WTC11 (cell line): ENCODE results near the gene PGM2L1. TPM values are rescaled to one million over a fixed set of nuclear protein-coding genes. Genes with fewer than 3 reads are reported as not detected.
A peak's percentile ranks its signal among the peaks of the same experiment; 100 is the strongest.

Source experiments
- ATAC-seq: fragments of 200-7000 bp; cut with Tn5 transposase; 2 replicates; pipeline ENCODE4 v1.10.0; 2021; ENCODE audit warnings: mild to moderate bottlenecking, moderate library complexity
- CTCF ChIA-PET: fragments of 300-600 bp; sonication (Branson Sonifier 250); formaldehyde crosslinking; loops from one replicate; lab custom pipeline; 2021; ENCODE audit warnings: antibody characterized with exemption; lab: Charles Lee
- POLR2A ChIA-PET: fragments of 350-600 bp; sonication (Branson Sonifier 250); formaldehyde crosslinking; loops from one replicate; lab custom pipeline; 2021; ENCODE audit warnings: antibody characterized with exemption; lab: Charles Lee
- DNase-seq: peaks from one replicate; pipeline ENCODE4 v3.0.0; 2021; ENCODE audit warnings: low spot score
- H3K27ac Mint-ChIP-seq: 2 replicates; pipeline ENCODE4 v1.8.0; 2021; ENCODE audit warnings: mixed read lengths
- H3K27me3 Mint-ChIP-seq: 2 replicates; pipeline ENCODE4 v1.8.0; 2021; ENCODE audit warnings: low read depth, mild to moderate bottlenecking, moderate library complexity, mixed read lengths
- H3K36me3 Mint-ChIP-seq: 2 replicates; pipeline ENCODE4 v1.8.0; 2021; ENCODE audit warnings: mixed read lengths
- H3K4me1 Mint-ChIP-seq: 2 replicates; pipeline ENCODE4 v1.8.0; 2022; ENCODE audit warnings: mixed read lengths
- H3K4me3 Mint-ChIP-seq: 2 replicates; pipeline ENCODE4 v1.8.0; 2021; ENCODE audit warnings: mild to moderate bottlenecking, moderate library complexity, mixed read lengths
- H3K9me3 Mint-ChIP-seq: 2 replicates; pipeline ENCODE4 v1.8.0; 2021; ENCODE audit warnings: mixed read lengths
- CTCF ChIP-seq: fragments of 200-600 bp; IDR thresholded peaks from 2 replicates; pipeline ENCODE4 v1.8.0; 2022; ENCODE audit warnings: antibody characterized with exemption
- ESRRA ChIP-seq: sonication (generic); formaldehyde crosslinking; IDR thresholded peaks from 2 replicates; pipeline ENCODE4 v1.8.1; 2022; ENCODE audit warnings: mild to moderate bottlenecking, missing genetic modification reagents, borderline replicate concordance
- ETV6 ChIP-seq: sonication (generic); formaldehyde crosslinking; IDR thresholded peaks from 2 replicates; pipeline ENCODE4 v1.8.1; 2022; ENCODE audit warnings: mild to moderate bottlenecking, missing genetic modification reagents
- IRF1 ChIP-seq: sonication (generic); formaldehyde crosslinking; IDR thresholded peaks from 2 replicates; pipeline ENCODE4 v1.8.0; 2023; ENCODE audit warnings: missing genetic modification reagents
- IRF2 ChIP-seq: sonication (generic); formaldehyde crosslinking; IDR thresholded peaks from 2 replicates; pipeline ENCODE4 v1.8.0; 2022; ENCODE audit warnings: low read depth, missing genetic modification reagents, borderline replicate concordance
- JAZF1 ChIP-seq: fragments of 250-450 bp; sonication (Bioruptor Pico); IDR thresholded peaks from 2 replicates; pipeline ENCODE4 v1.9.0; 2021; ENCODE audit warnings: moderate library complexity, mild to moderate bottlenecking, inconsistent platforms
- KAT7 ChIP-seq: sonication (generic); formaldehyde crosslinking; IDR thresholded peaks from 2 replicates; pipeline ENCODE4 v1.8.1; 2023; ENCODE audit warnings: missing genetic modification reagents, mild to moderate bottlenecking, borderline replicate concordance
- MXD4 ChIP-seq: fragments of 250-450 bp; sonication (Bioruptor Pico); IDR thresholded peaks from 2 replicates; pipeline ENCODE4 v1.8.0; 2021; ENCODE audit warnings: mild to moderate bottlenecking, moderate library complexity, borderline replicate concordance
- NFE2L1 ChIP-seq: sonication (generic); formaldehyde crosslinking; IDR thresholded peaks from 2 replicates; pipeline ENCODE4 v1.8.1; 2023; ENCODE audit warnings: missing genetic modification reagents
- NR1H2 ChIP-seq: sonication (generic); formaldehyde crosslinking; IDR thresholded peaks from 2 replicates; pipeline ENCODE4 v1.9.0; 2021; ENCODE audit warnings: mild to moderate bottlenecking, moderate library complexity, missing genetic modification reagents
- PREB ChIP-seq: sonication (generic); formaldehyde crosslinking; IDR thresholded peaks from 2 replicates; pipeline ENCODE4 v1.8.1; 2022; ENCODE audit warnings: mild to moderate bottlenecking, missing genetic modification reagents, moderate library complexity, borderline replicate concordance
- RORB ChIP-seq: fragments of 250-450 bp; sonication (Bioruptor Pico); IDR thresholded peaks from 2 replicates; pipeline ENCODE4 v1.9.0; 2021; ENCODE audit warnings: mild to moderate bottlenecking
- SP1 ChIP-seq: sonication (generic); formaldehyde crosslinking; conservative IDR thresholded peaks from 2 replicates; pipeline ENCODE4 v1.8.1; 2022; ENCODE audit warnings: missing genetic modification reagents
- TEAD4 ChIP-seq: sonication (generic); formaldehyde crosslinking; IDR thresholded peaks from 2 replicates; pipeline ENCODE4 v1.8.0; 2022; ENCODE audit warnings: mild to moderate bottlenecking, missing genetic modification reagents
- ZBTB21 ChIP-seq: sonication (generic); formaldehyde crosslinking; IDR thresholded peaks from 2 replicates; pipeline ENCODE4 v1.8.1; 2023; ENCODE audit warnings: mild to moderate bottlenecking, missing genetic modification reagents, borderline replicate concordance
- ZNF416 ChIP-seq: fragments of 250-450 bp; sonication (Bioruptor Pico); IDR thresholded peaks from 2 replicates; pipeline ENCODE4 v1.9.0; 2021; ENCODE audit warnings: mild to moderate bottlenecking, inconsistent platforms
- ZNF423 ChIP-seq: fragments of 250-450 bp; sonication (Bioruptor Pico); IDR thresholded peaks from 2 replicates; pipeline ENCODE4 v2.1.2; 2022; ENCODE audit warnings: mild to moderate bottlenecking, moderate library complexity
- ZNF671 ChIP-seq: fragments of 250-450 bp; sonication (Bioruptor Pico); IDR thresholded peaks from 2 replicates; pipeline ENCODE4 v1.8.0; 2021; ENCODE audit warnings: mild to moderate bottlenecking
- total RNA-seq: library from RNA; stranded (reverse); gene quantifications from 3 replicates; pipeline ENCODE4 v1.2.3, GENCODE V29; 2021
- TF ChIP-seq, protein P1 (sequence below): fragments of 250-450 bp; sonication (Bioruptor Pico); IDR thresholded peaks from 2 replicates; pipeline ENCODE4 v1.9.0; 2021; ENCODE audit warnings: mild to moderate bottlenecking
- TF ChIP-seq, protein P2 (sequence below): sonication (generic); formaldehyde crosslinking; IDR thresholded peaks from 2 replicates; pipeline ENCODE4 v1.8.1; 2023; ENCODE audit warnings: mild to moderate bottlenecking, missing genetic modification reagents, moderate library complexity

PGM2L1 gene
- total RNA-seq, 1 experiment from 2014 or later = 34.1 TPM

GRCh38 chr11:74321487-74322188 lies 76.6 kb downstream of the PGM2L1 start:
- Mint-ChIP-seq H3K9me3 (peaks cover 15% of the 10 kb centered on the region), H3K27me3 (peaks cover 8% of the 10 kb centered on the region), H3K36me3 (peaks cover 7% of the 10 kb centered on the region; the same call in 1 of the 2 replicates), H3K27ac (no peak overlapping the region), H3K4me1 (peaks cover 5% of the 10 kb centered on the region; the same call in 1 of the 2 replicates), H3K4me3 (no peak overlapping the region)
- ATAC-seq (0 out of 2 replicates have a peak, but pooled peaks have one; percentile 58), DNase-seq (peak; percentile 39)
- CTCF ChIA-PET = interaction anchor here (0.5 to 4.6 kb wide), 30 partner anchors 8 to 389 kb away, joined by 3 to 33 read pairs (median 4); partner anchors contain the start of genes C2CD3, PGM2L1 and PPME1
- POLR2A ChIA-PET = no interaction called here
- TF ChIP-seq ZNF423 (CRISPR knock-in tag) (no peak), CTCF (peak; percentile 61)

- POLR2A ChIA-PET = no interaction called here
- Mint-ChIP-seq H3K36me3 (peaks cover 9% of the 10 kb centered on the region; the same call in 1 of the 2 replicates), H3K27ac (no peak overlapping the region), H3K4me3 (no peak overlapping the region), H3K27me3 (peaks cover 10% of the 10 kb centered on the region), H3K9me3 (peaks cover 19% of the 10 kb centered on the region), H3K4me1 (no peaks in the 10 kb centered on the region)
- ATAC-seq (no peak), DNase-seq (no peak)
- TF ChIP-seq, protein P1, sequence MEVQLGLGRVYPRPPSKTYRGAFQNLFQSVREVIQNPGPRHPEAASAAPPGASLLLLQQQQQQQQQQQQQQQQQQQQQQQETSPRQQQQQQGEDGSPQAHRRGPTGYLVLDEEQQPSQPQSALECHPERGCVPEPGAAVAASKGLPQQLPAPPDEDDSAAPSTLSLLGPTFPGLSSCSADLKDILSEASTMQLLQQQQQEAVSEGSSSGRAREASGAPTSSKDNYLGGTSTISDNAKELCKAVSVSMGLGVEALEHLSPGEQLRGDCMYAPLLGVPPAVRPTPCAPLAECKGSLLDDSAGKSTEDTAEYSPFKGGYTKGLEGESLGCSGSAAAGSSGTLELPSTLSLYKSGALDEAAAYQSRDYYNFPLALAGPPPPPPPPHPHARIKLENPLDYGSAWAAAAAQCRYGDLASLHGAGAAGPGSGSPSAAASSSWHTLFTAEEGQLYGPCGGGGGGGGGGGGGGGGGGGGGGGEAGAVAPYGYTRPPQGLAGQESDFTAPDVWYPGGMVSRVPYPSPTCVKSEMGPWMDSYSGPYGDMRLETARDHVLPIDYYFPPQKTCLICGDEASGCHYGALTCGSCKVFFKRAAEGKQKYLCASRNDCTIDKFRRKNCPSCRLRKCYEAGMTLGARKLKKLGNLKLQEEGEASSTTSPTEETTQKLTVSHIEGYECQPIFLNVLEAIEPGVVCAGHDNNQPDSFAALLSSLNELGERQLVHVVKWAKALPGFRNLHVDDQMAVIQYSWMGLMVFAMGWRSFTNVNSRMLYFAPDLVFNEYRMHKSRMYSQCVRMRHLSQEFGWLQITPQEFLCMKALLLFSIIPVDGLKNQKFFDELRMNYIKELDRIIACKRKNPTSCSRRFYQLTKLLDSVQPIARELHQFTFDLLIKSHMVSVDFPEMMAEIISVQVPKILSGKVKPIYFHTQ (CRISPR knock-in tag) = no peak
- TF ChIP-seq IRF2 (no peak), ESRRA (CRISPR knock-in tag) (no peak), ETV6 (CRISPR knock-in tag) (no peak), NR1H2 (CRISPR knock-in tag) (no peak), TEAD4 (CRISPR knock-in tag) (no peak), KAT7 (CRISPR knock-in tag) (no peak), RORB (CRISPR knock-in tag) (no peak), PREB (no peak), IRF1 (CRISPR knock-in tag) (no peak), ZNF416 (CRISPR knock-in tag) (no peak), MXD4 (no peak), JAZF1 (CRISPR knock-in tag) (no peak), ZNF671 (CRISPR knock-in tag) (no peak), SP1 (CRISPR knock-in tag) (no peak), ZBTB21 (no peak), NFE2L1 (no peak)
- TF ChIP-seq, protein P2, sequence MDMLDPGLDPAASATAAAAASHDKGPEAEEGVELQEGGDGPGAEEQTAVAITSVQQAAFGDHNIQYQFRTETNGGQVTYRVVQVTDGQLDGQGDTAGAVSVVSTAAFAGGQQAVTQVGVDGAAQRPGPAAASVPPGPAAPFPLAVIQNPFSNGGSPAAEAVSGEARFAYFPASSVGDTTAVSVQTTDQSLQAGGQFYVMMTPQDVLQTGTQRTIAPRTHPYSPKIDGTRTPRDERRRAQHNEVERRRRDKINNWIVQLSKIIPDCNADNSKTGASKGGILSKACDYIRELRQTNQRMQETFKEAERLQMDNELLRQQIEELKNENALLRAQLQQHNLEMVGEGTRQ (CRISPR knock-in tag) = no peak
- CTCF ChIA-PET = interaction anchor here (0.7 to 4.6 kb wide), 13 partner anchors 11 to 354 kb away, joined by 3 to 33 read pairs (median 4); partner anchors contain the start of genes C2CD3 and PPME1
Observed at GRCh38 chr11:74320538-74320937, 77.7 kb downstream of the PGM2L1 start.
